GM19324 (cell line): Measurements from ENCODE around the gene GALNT18.
"Not testable (repeated sequence)": the region's sequence is repeated elsewhere in the genome, so short reads cannot be mapped to it uniquely, and the experiment has no call there.

Source experiments
- ATAC-seq: cut with Tn5 transposase; IDR thresholded peaks from one replicate; pipeline ENCODE4 v1.9.1; 2021; ENCODE audit warnings: mild to moderate bottlenecking, moderate library complexity; ENCODE audit not compliant: unreplicated experiment, low FRiP score

GALNT18 gene

GRCh38 chr11:11374358-11375148 is 247.3 kb downstream of the GALNT18 start:
- ATAC-seq, result no peak

- ATAC-seq, result no peak
These were observed 247.9 kb downstream of the GALNT18 start for GRCh38 chr11:11373934-11374333.

- ATAC-seq, result no peak
These were observed 249.3 kb downstream of the GALNT18 start for GRCh38 chr11:11372461-11372860.

- no peak for ATAC-seq
These were observed 250.9 kb downstream of the GALNT18 start for GRCh38 chr11:11370962-11371303.

- ATAC-seq, result no peak
These were observed 251.4 kb downstream of the GALNT18 start for GRCh38 chr11:11370255-11370961.

- ATAC-seq, result no peak
These were observed 255.0 kb downstream of the GALNT18 start for GRCh38 chr11:11366793-11367192.

- ATAC-seq, result no peak
These were observed 258.1 kb downstream of the GALNT18 start for GRCh38 chr11:11363674-11364073.

GRCh38 chr11:11359611-11360010 is 262.2 kb downstream of the GALNT18 start:
- ATAC-seq, result no peak

GRCh38 chr11:11356842-11357241 is 265.0 kb downstream of the GALNT18 start:
- ATAC-seq, result no peak

- not testable (repeated sequence) for ATAC-seq
These were observed 268.9 kb downstream of the GALNT18 start, which contains the start of gene CSNK2A3 for GRCh38 chr11:11352878-11353277. Gene CSNK2A3 (minus strand): TSS chr11:11353250. CDS start chr11:11353119, 131 bp downstream.

- not testable (repeated sequence) for ATAC-seq
These were observed 270.0 kb downstream of the GALNT18 start for GRCh38 chr11:11351851-11352250.

- no peak for ATAC-seq
These were observed 270.7 kb downstream of the GALNT18 start for GRCh38 chr11:11351042-11351586.

- ATAC-seq, result no peak
These were observed 271.9 kb downstream of the GALNT18 start for GRCh38 chr11:11349870-11350337.

GRCh38 chr11:11349106-11349825 is 272.5 kb downstream of the GALNT18 start:
- no peak for ATAC-seq

- ATAC-seq, result no peak
These were observed 273.5 kb downstream of the GALNT18 start for GRCh38 chr11:11348303-11348702.

- no peak for ATAC-seq
These were observed 274.2 kb downstream of the GALNT18 start for GRCh38 chr11:11347592-11347991.

GRCh38 chr11:11346303-11346702 is 275.5 kb downstream of the GALNT18 start:
- no peak for ATAC-seq

GRCh38 chr11:11345099-11345498 is 276.7 kb downstream of the GALNT18 start:
- ATAC-seq, result no peak

- ATAC-seq, result no peak
These were observed 277.8 kb downstream of the GALNT18 start for GRCh38 chr11:11344045-11344444.

- ATAC-seq, result no peak
These were observed 283.5 kb downstream of the GALNT18 start for GRCh38 chr11:11338304-11338703.

GRCh38 chr11:11336664-11337063 is 285.1 kb downstream of the GALNT18 start:
- no peak for ATAC-seq
